Stimulated activated CD8-positive, alpha-beta memory T cell treated with anti-CD3 and anti-CD28 coated beads, Interleukin-2, amount 100 ng/mL, for 1 hour (primary cell): ENCODE data around the gene BICD1.
A peak's percentile ranks its signal among the peaks of the same experiment; 100 is the strongest.
"Not testable (repeated sequence)": the region's sequence is repeated elsewhere in the genome, so short reads cannot be mapped to it uniquely, and the experiment has no call there.

ENCODE experiments used
- DNase-seq, 2 donors: peaks; one replicate each; pipeline ENCODE4 v3.0.0-alpha.2; 2020; ENCODE audit warnings: low read depth in 2 of 2

BICD1 gene

GRCh38 chr12:32248441-32249140, 141.9 kb downstream of the BICD1 start:
- no peak for DNase-seq

GRCh38 chr12:32249777-32250176, 143.1 kb downstream of the BICD1 start:
- no peak for DNase-seq

GRCh38 chr12:32252199-32253073, 145.8 kb downstream of the BICD1 start:
- DNase-seq = no peak

- no peak for DNase-seq
Measured at GRCh38 chr12:32253154-32253790, 146.6 kb downstream of the BICD1 start.

- DNase-seq = no peak
Measured at GRCh38 chr12:32254260-32254956, 147.8 kb downstream of the BICD1 start.

GRCh38 chr12:32255588-32255987, 148.9 kb downstream of the BICD1 start:
- no peak for DNase-seq

- no peak for DNase-seq
Measured at GRCh38 chr12:32257695-32258496, 151.2 kb downstream of the BICD1 start.

- no peak for DNase-seq
Measured at GRCh38 chr12:32260696-32261095, 154.0 kb downstream of the BICD1 start.

GRCh38 chr12:32261638-32262037, 155.0 kb downstream of the BICD1 start:
- DNase-seq = no peak

GRCh38 chr12:32264961-32265360, 158.3 kb downstream of the BICD1 start:
- no peak for DNase-seq

GRCh38 chr12:32265456-32265855, 158.8 kb downstream of the BICD1 start:
- DNase-seq = no peak

GRCh38 chr12:32265951-32266350, 159.3 kb downstream of the BICD1 start:
- no peak for DNase-seq

GRCh38 chr12:32266756-32267155, 160.1 kb downstream of the BICD1 start:
- DNase-seq = no peak

- DNase-seq = no peak
Measured at GRCh38 chr12:32270818-32271710, 164.4 kb downstream of the BICD1 start.

GRCh38 chr12:32272465-32272864, 165.8 kb downstream of the BICD1 start:
- no peak for DNase-seq

- no peak for DNase-seq
Measured at GRCh38 chr12:32273063-32273522, 166.4 kb downstream of the BICD1 start.

GRCh38 chr12:32273712-32274111, 167.1 kb downstream of the BICD1 start:
- peak in 1 of 2 donors; percentile 23 for DNase-seq

GRCh38 chr12:32274665-32275064, 168.0 kb downstream of the BICD1 start:
- no peak for DNase-seq

GRCh38 chr12:32275520-32275919, 168.9 kb downstream of the BICD1 start:
- DNase-seq = not testable (repeated sequence)

GRCh38 chr12:32277774-32278173, 171.1 kb downstream of the BICD1 start:
- DNase-seq = no peak
